HUES64 (cell line): ENCODE results near the gene SARS2.
"Not testable (repeated sequence)": the region's sequence is repeated elsewhere in the genome, so short reads cannot be mapped to it uniquely, and the experiment has no call there.

Source experiments
- H3K27ac ChIP-seq: 2 replicates; pipeline ENCODE4 v1.7.0; 2013; ENCODE audit warnings: low read depth, low read length, inconsistent platforms
- H3K27me3 ChIP-seq: 2 replicates; pipeline ENCODE4 v1.6.1; 2013; ENCODE audit warnings: mild to moderate bottlenecking, low read length; ENCODE audit not compliant: insufficient read depth
- H3K36me3 ChIP-seq: 2 replicates; pipeline ENCODE4 v1.6.1; 2013; ENCODE audit warnings: mild to moderate bottlenecking, low read length; ENCODE audit not compliant: insufficient read depth
- H3K4me1 ChIP-seq: 2 replicates; pipeline ENCODE4 v1.6.1; 2013; ENCODE audit warnings: mild to moderate bottlenecking, low read length, moderate library complexity; ENCODE audit not compliant: insufficient read depth
- H3K4me3 ChIP-seq: 2 replicates; pipeline ENCODE4 v1.5.1; 2013; ENCODE audit warnings: mild to moderate bottlenecking, low read length, moderate library complexity
- H3K9ac ChIP-seq: 2 replicates; pipeline ENCODE4 v1.6.1; 2013; ENCODE audit warnings: mild to moderate bottlenecking, low read depth, low read length
- H3K9me3 ChIP-seq: 2 replicates; pipeline ENCODE4 v1.6.1; 2013; ENCODE audit warnings: low read depth, low read length; ENCODE audit not compliant: insufficient read depth
- WGBS: fragments of 150-250, 120-280 bp; methylation state at CpG from one replicate; pipeline ENCODE4 v1.1.7; 2013; ENCODE audit warnings: missing lambda C conversion rate; 5-methylcytosine and 5-hydroxymethylcytosine counted together

Gene SARS2

GRCh38 chr19:38966149-38966548 is 35.6 kb upstream of the SARS2 start:
- peaks cover 17% of the 10 kb centered on the region for H3K36me3 ChIP-seq
- WGBS = 96% methylated on average over 5 of the region's 5 CpGs
- not testable (repeated sequence) for H3K9ac ChIP-seq, H3K27ac ChIP-seq, H3K4me1 ChIP-seq, H3K4me3 ChIP-seq, H3K27me3 ChIP-seq, H3K9me3 ChIP-seq

GRCh38 chr19:38964738-38965137 is 34.2 kb upstream of the SARS2 start:
- Histone ChIP-seq H3K4me3 (no peak overlapping the region), H3K4me1 (peaks cover 3% of the 10 kb centered on the region), H3K36me3 (peaks cover 17% of the 10 kb centered on the region), H3K9me3 (no peaks in the 10 kb centered on the region), H3K9ac (no peak overlapping the region), H3K27me3 (no peaks in the 10 kb centered on the region), H3K27ac (no peak overlapping the region)
- 92% methylated on average over 2 of the region's 2 CpGs for WGBS

- Histone ChIP-seq H3K4me3 (no peak overlapping the region), H3K36me3 (0 out of 2 replicates have a peak, but pooled peaks cover 4% of the 10 kb centered on the region), H3K27me3 (no peaks in the 10 kb centered on the region), H3K9ac (no peak overlapping the region), H3K9me3 (peaks cover 7% of the 10 kb centered on the region; the same call in 1 of the 2 replicates), H3K27ac (no peak overlapping the region), H3K4me1 (peaks cover 3% of the 10 kb centered on the region)
- 92% methylated on average over 5 of the region's 5 CpGs for WGBS
These were observed 29.1 kb upstream of the SARS2 start for GRCh38 chr19:38959618-38960017.

- 88% methylated on average over 2 of the region's 2 CpGs for WGBS
- H3K4me3 ChIP-seq = no peak overlapping the region
- H3K9me3 ChIP-seq = peaks cover 7% of the 10 kb centered on the region; the same call in 1 of the 2 replicates
- peaks cover 3% of the 10 kb centered on the region for H3K4me1 ChIP-seq
- no peak overlapping the region for H3K9ac ChIP-seq
- H3K27ac ChIP-seq = no peak overlapping the region
- no peaks in the 10 kb centered on the region for H3K27me3 ChIP-seq
- 0 out of 2 replicates have a peak, but pooled peaks cover 4% of the 10 kb centered on the region for H3K36me3 ChIP-seq
These were observed 27.7 kb upstream of the SARS2 start for GRCh38 chr19:38958301-38958700.

- Histone ChIP-seq H3K4me3 (no peak overlapping the region), H3K9ac (no peak overlapping the region), H3K9me3 (peaks cover 7% of the 10 kb centered on the region; the same call in 1 of the 2 replicates), H3K27me3 (no peaks in the 10 kb centered on the region), H3K27ac (no peak overlapping the region), H3K36me3 (0 out of 2 replicates have a peak, but pooled peaks cover 4% of the 10 kb centered on the region), H3K4me1 (no peaks in the 10 kb centered on the region)
- WGBS = 93% methylated on average over 2 of the region's 2 CpGs
These were observed 25.7 kb upstream of the SARS2 start for GRCh38 chr19:38956264-38956663.

GRCh38 chr19:38953677-38954076 is 23.1 kb upstream of the SARS2 start:
- peaks cover 4% of the 10 kb centered on the region; the same call in 1 of the 2 replicates for H3K9me3 ChIP-seq
- WGBS = 60% methylated on average over 4 of the region's 4 CpGs
- no peak overlapping the region for H3K27ac ChIP-seq
- no peaks in the 10 kb centered on the region for H3K4me1 ChIP-seq
- no peaks in the 10 kb centered on the region for H3K27me3 ChIP-seq
- H3K4me3 ChIP-seq = no peak overlapping the region
- H3K36me3 ChIP-seq = 0 out of 2 replicates have a peak, but pooled peaks cover 4% of the 10 kb centered on the region
- no peak overlapping the region for H3K9ac ChIP-seq

- Histone ChIP-seq H3K4me1 (no peaks in the 10 kb centered on the region), H3K36me3 (peaks cover 2% of the 10 kb centered on the region; the same call in 1 of the 2 replicates), H3K9ac (no peak overlapping the region), H3K27me3 (no peaks in the 10 kb centered on the region), H3K27ac (no peak overlapping the region), H3K9me3 (no peaks in the 10 kb centered on the region), H3K4me3 (no peak overlapping the region)
- 76% methylated on average over 13 of the region's 13 CpGs for WGBS
These were observed 22.0 kb upstream of the SARS2 start for GRCh38 chr19:38952395-38953165.

GRCh38 chr19:38951187-38951586 is 20.6 kb upstream of the SARS2 start:
- Histone ChIP-seq H3K4me1 (no peaks in the 10 kb centered on the region), H3K27me3 (no peaks in the 10 kb centered on the region), H3K9ac (no peak overlapping the region), H3K9me3 (no peaks in the 10 kb centered on the region), H3K27ac (no peak overlapping the region), H3K4me3 (no peak overlapping the region), H3K36me3 (peaks cover 10% of the 10 kb centered on the region)
- WGBS = 100% methylated on average over 2 of the region's 3 CpGs

- peak overlapping the region; percentile 58 for H3K4me3 ChIP-seq
- 53% methylated on average over 72 of the region's 72 CpGs for WGBS
- no peaks in the 10 kb centered on the region for H3K9me3 ChIP-seq
- H3K4me1 ChIP-seq = no peaks in the 10 kb centered on the region
- H3K36me3 ChIP-seq = peaks cover 16% of the 10 kb centered on the region
- no peaks in the 10 kb centered on the region for H3K27me3 ChIP-seq
- H3K27ac ChIP-seq = no peak overlapping the region
- peak overlapping the region; percentile 35; the same call in 1 of the 2 replicates for H3K9ac ChIP-seq
These were observed 19.2 kb upstream of the SARS2 start for GRCh38 chr19:38949580-38950367.

- H3K9ac ChIP-seq = no peak overlapping the region
- no peaks in the 10 kb centered on the region for H3K4me1 ChIP-seq
- no peak overlapping the region for H3K27ac ChIP-seq
- H3K9me3 ChIP-seq = no peaks in the 10 kb centered on the region
- peaks cover 19% of the 10 kb centered on the region for H3K36me3 ChIP-seq
- no peaks in the 10 kb centered on the region for H3K27me3 ChIP-seq
- WGBS = 89% methylated on average over 11 of the region's 11 CpGs
- no peak overlapping the region for H3K4me3 ChIP-seq
These were observed 15.9 kb upstream of the SARS2 start for GRCh38 chr19:38946229-38947010.
